ACHN (cell line): ENCODE data around the gene ETS1.

Experiments
- DNase-seq: peaks from one replicate; pipeline ENCODE4 v3.0.0-alpha.2; 2015
- in situ Hi-C: cut with HindIII; loops from 2 replicates; pipeline ENCODE4 v1.10.0; 2017; ENCODE audit warnings: low sequenced_read_pairs, low pct_ligation_motif_present, low pct_unique_long_range_greater_than_20kb

The ETS1 gene

GRCh38 chr11:128620309-128621100, 33.1 kb upstream of the ETS1 start:
- no peak for DNase-seq
- in situ Hi-C loops: no loop called here

- in situ Hi-C loops: no loop called here
- DNase-seq: no peak
Observed at GRCh38 chr11:128619540-128620308, 32.4 kb upstream of the ETS1 start.

- no peak for DNase-seq
- in situ Hi-C loops: no loop called here
Observed at GRCh38 chr11:128619007-128619406, 31.6 kb upstream of the ETS1 start.

- no peak for DNase-seq
- in situ Hi-C loops: no loop called here
Observed at GRCh38 chr11:128618603-128619002, 31.2 kb upstream of the ETS1 start.

GRCh38 chr11:128616161-128616560, 28.8 kb upstream of the ETS1 start:
- no peak for DNase-seq
- in situ Hi-C loops: no loop called here

- no peak for DNase-seq
- in situ Hi-C loops: no loop called here
Observed at GRCh38 chr11:128615612-128616011, 28.3 kb upstream of the ETS1 start.

GRCh38 chr11:128615076-128615475, 27.7 kb upstream of the ETS1 start:
- DNase-seq: no peak
- in situ Hi-C loops: no loop called here

GRCh38 chr11:128614026-128614425, 26.7 kb upstream of the ETS1 start:
- DNase-seq: no peak
- in situ Hi-C loops: no loop called here

- in situ Hi-C loops: no loop called here
- no peak for DNase-seq
Observed at GRCh38 chr11:128613300-128613995, 26.1 kb upstream of the ETS1 start.

GRCh38 chr11:128610721-128611617, 23.6 kb upstream of the ETS1 start:
- in situ Hi-C loops: no loop called here
- DNase-seq: no peak

GRCh38 chr11:128609785-128610184, 22.4 kb upstream of the ETS1 start:
- in situ Hi-C loops: no loop called here
- DNase-seq: no peak

- in situ Hi-C loops: no loop called here
- DNase-seq: no peak
Observed at GRCh38 chr11:128608746-128609407, 21.5 kb upstream of the ETS1 start.

GRCh38 chr11:128607819-128608218, 20.5 kb upstream of the ETS1 start:
- DNase-seq: no peak

GRCh38 chr11:128604723-128605122, 17.4 kb upstream of the ETS1 start:
- DNase-seq: no peak
- in situ Hi-C loops: no loop called here

More at GRCh38 chr11:128607819-128608218, 20.5 kb upstream of the ETS1 start:
- in situ Hi-C loops: no loop called here

- DNase-seq: no peak
- in situ Hi-C loops: no loop called here
Observed at GRCh38 chr11:128603752-128604414, 16.5 kb upstream of the ETS1 start.

- no peak for DNase-seq
- in situ Hi-C loops: no loop called here
Observed at GRCh38 chr11:128603003-128603696, 15.8 kb upstream of the ETS1 start.

GRCh38 chr11:128599729-128600128, 12.4 kb upstream of the ETS1 start:
- in situ Hi-C loops: no loop called here
- DNase-seq: no peak
